Fibroblast of skin of back (primary cell): ENCODE measurements around the gene CLECL1.
A peak's percentile ranks its signal among the peaks of the same experiment; 100 is the strongest.
"Not testable (repeated sequence)": the region's sequence is repeated elsewhere in the genome, so short reads cannot be mapped to it uniquely, and the experiment has no call there.

ENCODE experiments used
- DNase-seq: peaks from one replicate; pipeline ENCODE4 v3.0.0-alpha.2; 2013

The CLECL1 gene

DNA sequence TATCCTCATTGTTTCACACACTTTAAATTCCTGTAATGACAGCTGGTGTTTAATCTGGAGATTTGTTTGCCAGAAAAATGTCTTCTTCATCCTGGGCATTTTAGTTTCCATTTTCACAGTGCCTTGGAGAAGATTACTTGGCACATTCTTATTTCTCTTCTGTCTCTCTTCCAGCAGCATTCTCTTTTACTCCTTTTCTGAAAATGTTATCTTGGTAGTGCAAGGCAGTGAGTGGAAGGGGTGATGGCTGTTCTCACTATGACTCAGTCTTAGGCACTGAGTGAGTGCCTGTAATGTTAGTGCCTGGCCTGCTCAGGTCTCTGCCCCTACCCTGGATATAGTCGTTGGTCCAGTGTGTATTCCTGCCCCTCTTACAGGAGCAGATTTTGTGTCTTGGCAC lies 13.1 kb downstream of the CLECL1 start:
- DNase-seq = no peak

DNA sequence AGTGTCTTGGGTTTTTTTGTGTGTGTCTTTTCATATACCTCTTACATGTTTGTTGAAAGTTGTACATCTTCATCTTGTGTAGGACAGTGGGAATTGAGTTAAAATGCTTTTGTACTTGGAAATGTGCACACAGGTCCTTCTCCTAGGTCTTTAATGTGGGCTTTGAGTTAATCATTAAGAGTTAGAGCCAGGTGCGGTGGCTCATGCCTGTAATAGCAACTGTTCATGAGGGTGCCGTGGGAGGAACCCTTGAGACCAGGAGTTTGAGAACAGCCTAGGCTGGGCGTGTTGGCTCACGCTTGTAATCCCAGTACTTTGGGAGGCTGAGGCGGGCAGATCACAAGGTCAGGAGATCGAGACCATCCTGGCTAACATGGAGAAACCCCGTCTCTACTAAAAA lies 13.9 kb downstream of the CLECL1 start:
- DNase-seq = no peak

DNA sequence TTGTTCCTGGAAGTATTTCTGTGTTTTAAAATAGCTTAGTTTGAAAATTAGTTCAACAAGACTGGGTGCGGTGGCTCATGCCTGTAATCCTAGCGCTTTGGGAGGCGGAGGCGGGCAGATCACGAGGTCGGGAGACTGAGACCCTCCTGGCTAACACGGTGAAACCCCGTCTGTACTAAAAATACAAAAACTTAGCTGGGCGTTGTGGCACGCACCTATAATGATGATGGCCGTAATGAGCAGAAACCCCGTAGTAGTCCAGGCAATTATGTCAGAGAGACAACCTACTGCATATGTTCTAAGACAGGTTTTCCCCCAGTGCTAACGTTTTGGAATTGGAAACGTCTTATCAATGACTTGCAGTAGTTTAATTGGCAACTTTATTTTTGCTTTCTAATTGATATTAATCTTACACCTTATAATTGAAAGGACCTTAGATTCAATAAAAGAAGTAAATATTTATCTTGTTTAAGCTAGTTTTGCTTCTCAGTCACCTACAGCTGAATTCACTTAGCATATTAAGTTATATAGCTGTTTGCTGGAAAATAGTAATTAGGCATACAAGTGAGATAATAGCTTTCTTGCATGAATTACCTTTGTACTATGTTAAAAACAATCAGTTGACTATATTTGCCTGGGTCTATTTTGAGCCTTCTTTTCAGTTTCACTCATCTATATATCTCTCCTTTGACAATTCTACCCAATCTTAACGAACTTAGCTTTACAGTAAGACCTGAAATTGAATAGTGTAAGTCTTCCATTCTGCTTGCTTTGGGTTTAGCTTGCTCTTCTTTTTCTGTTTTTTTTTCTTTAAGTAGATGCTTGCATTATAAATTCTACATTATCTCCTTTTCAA lies 15.6 kb downstream of the CLECL1 start:
- DNase-seq = no peak

- DNase-seq = not testable (repeated sequence)
Observed at GRCh38 chr12:9713032-9713558, 19.8 kb downstream of the CLECL1 start.

DNA sequence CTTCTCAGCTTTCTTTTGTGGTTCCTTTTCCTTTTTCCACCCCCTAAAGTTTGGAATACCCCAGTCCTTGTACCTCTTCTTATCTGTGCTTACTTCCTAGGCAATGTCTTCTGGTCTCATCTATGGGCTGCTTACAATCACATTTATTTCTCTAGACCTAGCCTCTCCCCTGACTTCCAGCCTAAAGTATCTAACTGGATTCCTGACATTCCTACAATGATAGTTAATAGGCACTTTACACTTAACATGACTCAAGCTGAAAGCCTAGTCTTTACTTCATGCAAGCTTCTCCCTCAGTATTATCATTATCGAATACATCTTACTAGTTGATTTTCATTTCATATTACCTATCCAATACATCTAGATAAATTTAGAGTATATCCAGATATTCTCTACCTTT lies 21.2 kb downstream of the CLECL1 start:
- DNase-seq = peak; percentile 28

DNA sequence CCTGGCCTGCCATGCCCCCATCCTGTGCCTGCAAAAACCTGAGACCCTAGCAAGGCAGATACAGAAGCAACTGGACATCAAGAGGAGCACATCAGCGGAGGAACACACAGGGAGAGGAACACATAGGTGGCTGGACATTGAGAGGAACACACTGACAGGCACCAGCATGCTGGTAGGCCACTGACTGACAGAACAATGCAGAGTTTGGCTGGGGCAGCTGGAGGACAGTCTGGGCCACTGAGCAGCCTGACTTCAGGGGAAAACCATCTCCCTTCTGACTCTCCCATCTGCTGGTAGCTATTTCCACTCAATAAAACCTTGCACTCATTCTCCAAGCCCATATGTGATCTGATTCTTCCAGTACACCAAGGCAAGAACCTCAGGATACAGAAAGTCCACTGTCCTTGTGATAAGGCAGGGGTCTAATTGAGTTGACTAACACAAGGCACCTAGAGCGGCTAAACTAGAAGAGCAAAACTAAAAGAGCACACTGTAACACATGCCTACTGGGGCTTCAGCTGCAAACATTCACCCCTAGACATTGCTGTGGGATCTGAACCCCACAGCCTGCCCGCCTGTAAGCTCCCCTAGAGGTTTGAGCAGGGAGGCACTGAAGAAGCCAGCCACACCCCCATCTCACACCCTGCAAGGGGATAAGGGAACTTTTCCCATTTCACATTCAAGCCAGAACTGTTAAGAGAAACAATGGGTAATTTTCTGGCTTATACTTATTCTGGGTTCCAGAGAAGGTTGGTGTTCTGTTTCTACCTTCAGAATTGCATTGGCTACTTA lies 22.1 kb downstream of the CLECL1 start:
- DNase-seq = no peak

DNA sequence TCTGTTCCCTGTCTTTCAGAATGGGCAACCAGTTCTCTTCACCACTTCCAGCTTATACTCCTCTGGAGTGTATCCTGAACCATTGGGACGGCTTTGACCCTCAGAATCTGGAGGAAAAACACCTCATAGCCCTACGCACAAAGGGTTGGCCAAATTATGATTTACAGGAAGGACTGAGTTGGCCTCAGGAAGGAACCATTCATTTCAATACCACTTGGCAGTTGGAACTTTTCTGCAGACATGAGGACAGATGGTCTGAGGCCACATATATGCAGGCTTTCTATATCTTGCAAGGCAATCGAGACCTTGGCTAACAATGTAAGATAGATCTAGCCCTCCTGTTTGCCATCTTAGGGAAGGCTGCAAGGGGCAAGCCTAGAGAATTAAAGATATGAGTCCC lies 24.0 kb downstream of the CLECL1 start:
- DNase-seq = no peak

DNA sequence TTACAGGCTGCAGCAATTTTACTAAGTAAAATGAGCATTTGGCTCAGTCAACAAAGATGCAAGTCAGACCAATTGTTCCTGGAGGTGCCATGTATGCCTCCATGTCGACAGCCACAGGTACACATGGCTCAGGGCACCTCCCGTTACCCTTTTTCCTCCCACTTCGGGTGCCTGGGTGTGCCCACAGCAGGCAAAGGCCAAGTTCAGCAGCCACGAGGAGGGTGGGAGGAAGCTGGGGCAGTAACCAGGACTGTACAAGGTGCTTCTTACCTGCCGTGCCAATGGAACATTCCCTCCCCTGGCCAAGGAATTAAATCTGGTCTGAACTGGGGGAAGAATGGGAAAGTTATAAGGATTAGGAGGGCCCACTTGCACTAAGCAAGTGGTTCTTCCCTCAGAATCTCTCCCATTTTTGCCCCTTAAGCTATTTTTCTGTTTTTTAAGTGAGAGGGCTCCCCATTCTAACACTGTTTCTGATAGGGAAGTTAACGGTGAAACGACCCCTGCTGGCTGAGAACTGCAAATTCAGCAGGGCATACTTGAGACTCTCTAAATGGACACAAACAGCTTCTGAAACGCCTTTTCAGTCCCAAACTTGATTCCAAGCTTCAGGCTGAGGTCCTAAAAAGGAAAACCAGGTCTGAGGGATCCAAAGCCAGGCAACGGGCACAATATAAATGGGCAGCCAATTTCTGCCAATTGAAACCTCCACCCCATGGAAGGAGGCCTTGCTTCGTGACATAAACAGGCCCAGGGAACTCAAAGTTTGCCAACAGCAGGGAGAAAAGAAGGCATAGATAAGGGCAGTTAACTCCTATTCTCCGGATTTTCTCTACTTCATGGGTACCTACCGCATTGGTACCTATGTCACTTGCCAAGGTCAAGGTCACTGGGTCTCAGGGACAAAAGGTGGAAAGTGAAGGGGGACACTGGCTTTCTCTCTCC lies 24.8 kb downstream of the CLECL1 start:
- DNase-seq = peak; percentile 50

DNA sequence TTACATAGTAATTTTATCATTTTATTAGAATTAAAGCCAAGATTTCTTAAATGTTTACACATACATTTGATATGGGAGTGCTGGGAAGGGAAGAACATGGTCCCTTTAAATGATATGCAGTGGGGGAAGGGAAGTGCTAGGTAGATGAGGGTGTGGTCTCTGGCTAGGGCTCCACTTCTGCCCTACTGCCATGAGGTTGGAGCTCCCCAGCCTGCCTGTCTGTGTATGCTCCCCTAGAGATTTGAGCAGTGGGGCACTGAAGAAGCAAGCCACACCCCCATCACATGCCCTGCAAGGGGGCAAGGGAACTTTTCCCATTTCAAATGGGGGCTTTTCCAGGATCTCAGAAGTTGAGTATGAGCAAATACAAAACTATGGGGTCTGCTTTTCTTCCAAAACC lies 25.5 kb downstream of the CLECL1 start:
- DNase-seq = no peak

GRCh38 chr12:9706086-9706685 lies 26.7 kb downstream of the CLECL1 start:
- no peak for DNase-seq

GRCh38 chr12:9704561-9704960 lies 28.3 kb downstream of the CLECL1 start:
- DNase-seq = not testable (repeated sequence)

- no peak for DNase-seq
Observed at GRCh38 chr12:9702255-9702654, 30.6 kb downstream of the CLECL1 start.

GRCh38 chr12:9701380-9702154 lies 31.3 kb downstream of the CLECL1 start:
- DNase-seq = no peak

DNA sequence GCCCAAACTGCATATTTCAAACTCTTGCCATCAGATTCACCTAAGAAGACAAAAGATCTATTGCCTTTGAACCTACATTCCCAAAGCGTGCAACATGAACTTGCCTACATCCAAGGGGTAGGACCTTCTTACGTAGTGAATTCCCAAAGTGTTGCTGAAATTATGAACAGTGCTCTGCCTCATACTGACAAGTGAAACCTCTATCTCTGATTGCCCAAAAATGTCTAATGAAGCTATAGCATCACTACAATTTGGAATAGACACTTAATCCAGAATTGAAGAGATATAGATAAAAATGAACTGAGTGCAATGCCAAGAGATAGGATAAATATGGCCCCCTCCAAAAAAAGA lies 32.3 kb downstream of the CLECL1 start:
- DNase-seq = no peak

GRCh38 chr12:9699898-9700605 lies 32.8 kb downstream of the CLECL1 start:
- DNase-seq = no peak

DNA sequence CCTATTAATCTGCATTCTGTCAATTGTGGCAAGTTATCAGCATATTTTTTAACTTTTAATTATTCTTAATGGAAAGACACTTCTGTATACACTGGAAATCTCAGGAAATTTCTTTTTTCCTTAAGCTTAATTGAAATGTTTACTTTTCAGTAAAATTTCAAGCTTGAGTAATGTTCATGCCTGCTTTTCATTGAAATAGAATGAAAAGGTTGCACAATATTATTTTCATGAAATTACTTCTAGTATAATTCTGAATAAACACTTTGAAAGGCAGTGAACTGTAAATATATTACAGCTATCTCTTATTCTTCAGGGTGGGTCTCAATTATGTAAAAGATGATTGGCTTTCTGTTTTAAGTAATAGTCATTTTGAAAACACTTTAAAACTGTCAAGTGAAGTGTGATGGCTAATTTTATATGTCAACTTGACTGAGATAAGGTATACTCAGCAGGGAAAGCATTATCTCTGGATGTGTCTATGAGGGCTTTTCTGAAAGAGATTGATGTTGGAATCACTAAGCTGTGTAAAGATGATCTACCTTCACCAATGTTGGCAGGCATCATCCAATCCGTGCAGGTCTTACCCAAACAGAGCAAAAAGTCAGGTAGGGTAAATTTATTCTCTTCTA lies 33.5 kb downstream of the CLECL1 start:
- no peak for DNase-seq

DNA sequence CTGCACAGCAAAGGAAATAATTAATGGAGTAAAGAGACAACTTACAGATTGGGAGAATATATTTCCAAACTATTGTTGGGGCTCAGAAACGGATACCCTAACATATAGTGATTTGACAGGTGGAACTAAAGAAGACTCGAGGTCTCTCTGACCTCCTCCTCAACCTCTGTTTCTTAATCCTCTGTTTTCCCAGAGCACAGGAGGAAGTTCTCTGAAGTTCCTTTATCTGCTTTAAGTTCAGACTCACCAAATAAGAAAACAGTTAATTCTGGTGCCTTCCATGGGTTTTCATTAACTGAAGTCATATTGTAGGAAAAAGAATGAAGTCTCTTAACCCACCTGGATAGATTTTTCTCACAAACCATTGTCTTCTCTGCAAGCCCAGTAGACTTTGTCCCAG lies 34.2 kb downstream of the CLECL1 start:
- DNase-seq = no peak

GRCh38 chr12:9697619-9698018 lies 35.3 kb downstream of the CLECL1 start:
- no peak for DNase-seq

DNA sequence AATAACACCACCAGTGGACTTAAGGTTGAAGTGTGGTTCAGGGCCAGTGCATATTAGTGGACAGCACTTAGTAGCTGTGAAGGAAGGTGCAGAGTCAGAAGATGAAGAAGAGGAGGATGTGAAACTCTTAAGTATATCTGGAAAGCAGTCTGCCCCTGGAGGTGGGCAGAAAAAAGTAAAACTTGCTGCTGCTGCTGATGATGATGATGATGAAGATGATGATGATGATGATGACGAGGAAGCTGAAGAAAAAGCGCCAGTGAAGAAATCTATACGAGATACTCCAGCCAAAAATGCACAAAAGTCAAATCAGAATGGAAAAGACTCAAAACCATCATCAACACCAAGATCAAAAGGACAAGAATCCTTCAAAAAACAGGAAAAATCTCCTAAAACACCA lies 37.2 kb downstream of the CLECL1 start:
- DNase-seq = not testable (repeated sequence)

GRCh38 chr12:9695150-9695549 lies 37.7 kb downstream of the CLECL1 start:
- not testable (repeated sequence) for DNase-seq
